GM12878 (cell line): ENCODE results near the gene LTB. TPM values are rescaled to one million over a fixed set of nuclear protein-coding genes. Genes with fewer than 3 reads are reported as not detected.

Experiments used
- ATAC-seq: fragments of 200-7000 bp; cut with Tn5 transposase; 3 replicates; pipeline ENCODE4 v1.9.1; 2020; ENCODE audit warnings: mild to moderate bottlenecking, moderate library complexity
- BruUV-seq: library from RNA; stranded (reverse); fragments of 400-500 nt; replicated peaks from 2 replicates; lab custom pipeline; 2021; lab: Mats Ljungman, UMichigan
- CTCF ChIA-PET: fragments of 300-600 bp; sonication (Branson Sonifier 250); formaldehyde crosslinking; extraction: SDS; loops from one replicate; lab custom pipeline; 2021; ENCODE audit warnings: inconsistent platforms; lab: Yijun Ruan, JAX
- POLR2A ChIA-PET: fragments of 350-600 bp; formaldehyde crosslinking; extraction: SDS; loops from one replicate; lab custom pipeline; 2021; ENCODE audit warnings: inconsistent platforms; lab: Charles Lee
- RAD21 ChIA-PET: fragments of 300-600 bp; sonication (Branson Sonifier 250); formaldehyde crosslinking; loops from one replicate; lab custom pipeline; 2023; ENCODE audit warnings: antibody characterized with exemption; ENCODE audit not compliant: unreplicated experiment; lab: Charles Lee
- SMC1A ChIA-PET: fragments of 300-600 bp; sonication (Branson Sonifier 250); formaldehyde crosslinking; loops from one replicate; lab custom pipeline; 2023; ENCODE audit not compliant: unreplicated experiment, uncharacterized antibody; lab: Charles Lee
- DNase-seq: peaks from one replicate; pipeline ENCODE4 v3.0.0-alpha.2; 2011; ENCODE audit warnings: low read depth, low spot score
- FAIRE-seq: peaks from 3 replicates; lab custom pipeline; 2011; peaks lifted over from hg19 to GRCh38; lab: Jason Lieb, UNC
- H2AFZ ChIP-seq: 2 replicates; pipeline ENCODE4 v1.6.0; 2011; ENCODE audit warnings: low read depth, low read length, control low read depth; ENCODE audit not compliant: control insufficient read depth
- H3K27ac ChIP-seq: 2 replicates; pipeline ENCODE4 v1.5.1; 2011; ENCODE audit warnings: control low read depth; ENCODE audit not compliant: control insufficient read depth, insufficient read depth
- H3K27me3 ChIP-seq, 2 experiments: replicated peaks in 1 of 2; 2 replicates each; pipeline versions ENCODE4 v1.6.0 to v1.6.1; 2011; ENCODE audit warnings: low read length in 1 of 2; ENCODE audit not compliant: control insufficient read depth in 2 of 2, insufficient read depth in 2 of 2
- H3K36me3 ChIP-seq, 2 experiments: 2 replicates each; pipeline ENCODE4 v1.5.1; 2011; ENCODE audit warnings: low read length in 1 of 2; ENCODE audit not compliant: control insufficient read depth in 2 of 2, insufficient read depth in 2 of 2
- H3K4me1 ChIP-seq: 2 replicates; pipeline ENCODE4 v1.6.1; 2011; ENCODE audit warnings: mild to moderate bottlenecking, low read length, moderate library complexity, mixed read lengths; ENCODE audit not compliant: control insufficient read depth, insufficient read depth
- H3K4me2 ChIP-seq: 2 replicates; pipeline ENCODE4 v1.6.0; 2011; ENCODE audit warnings: control low read depth; ENCODE audit not compliant: control insufficient read depth, insufficient read depth
- H3K4me3 ChIP-seq: fragments of 200-600 bp; sonication (generic); 2 replicates; pipeline ENCODE4 v1.5.1; 2016
- H3K79me2 ChIP-seq: 2 replicates; pipeline ENCODE4 v1.6.0; 2011; ENCODE audit warnings: low read length; ENCODE audit not compliant: control insufficient read depth, insufficient read depth
- H3K9ac ChIP-seq: 2 replicates; pipeline ENCODE4 v1.8.0; 2011; ENCODE audit warnings: low read length, control low read depth, mixed read lengths; ENCODE audit not compliant: control insufficient read depth, insufficient read depth
- H3K9me3 ChIP-seq: replicated peaks from 3 replicates; pipeline ENCODE4 v1.5.1; 2011; ENCODE audit warnings: mild to moderate bottlenecking, low read length; ENCODE audit not compliant: control insufficient read depth, insufficient read depth
- H4K20me1 ChIP-seq: 2 replicates; pipeline ENCODE4 v1.6.0; 2011; ENCODE audit not compliant: control insufficient read depth, insufficient read depth
- ASH2L ChIP-seq: fragments of 300-600, 200-600 bp; sonication (generic); IDR thresholded peaks from 2 replicates; pipeline ENCODE4 v1.6.1; 2017; ENCODE audit warnings: low read depth, mild to moderate bottlenecking, borderline replicate concordance
- CBX3 ChIP-seq: fragments of 200-600 bp; sonication (generic); IDR thresholded peaks from 2 replicates; pipeline ENCODE4 v1.6.1; 2016; ENCODE audit warnings: low read depth, borderline replicate concordance
- CREB1 ChIP-seq: IDR thresholded peaks from 2 replicates; pipeline ENCODE4 v1.6.1; 2012; ENCODE audit warnings: low read depth, mild to moderate bottlenecking, inconsistent platforms
- DPF2 ChIP-seq: fragments of 450-650 bp; IDR thresholded peaks from 2 replicates; pipeline ENCODE4 v1.6.1; 2017; ENCODE audit warnings: mild to moderate bottlenecking
- FOS ChIP-seq: IDR thresholded peaks from 3 replicates; pipeline ENCODE4 v1.6.1; 2011; ENCODE audit warnings: borderline replicate concordance; ENCODE audit not compliant: insufficient read length; ENCODE audit errors: extremely low read depth
- HDAC2 ChIP-seq: fragments of 200-600 bp; sonication (generic); IDR thresholded peaks from 2 replicates; pipeline ENCODE4 v1.6.1; 2017
- KAT2A ChIP-seq: conservative IDR thresholded peaks from 2 replicates; pipeline ENCODE4 v1.6.1; 2011; ENCODE audit warnings: low read depth, low read length; ENCODE audit not compliant: control insufficient read depth
- KDM1A ChIP-seq: fragments of 200-600 bp; sonication (generic); IDR thresholded peaks from 2 replicates; pipeline ENCODE4 v1.6.1; 2016; ENCODE audit warnings: borderline replicate concordance
- MEF2A ChIP-seq: IDR thresholded peaks from 2 replicates; pipeline ENCODE4 v1.6.1; 2011; ENCODE audit warnings: low read depth, mild to moderate bottlenecking, low read length, moderate library complexity; ENCODE audit not compliant: insufficient read depth
- MEF2B ChIP-seq: fragments of 450-650 bp; IDR thresholded peaks from 2 replicates; pipeline ENCODE4 v1.6.1; 2018; ENCODE audit warnings: mild to moderate bottlenecking, moderate library complexity; ENCODE audit not compliant: partially characterized antibody, poor library complexity, severe bottlenecking
- NBN ChIP-seq: fragments of 450-650 bp; IDR thresholded peaks from 2 replicates; pipeline ENCODE4 v1.6.1; 2016
- POLR2AphosphoS5 ChIP-seq: IDR thresholded peaks from 2 replicates; pipeline ENCODE4 v1.6.1; 2011; ENCODE audit warnings: mild to moderate bottlenecking, low read length, inconsistent platforms
- POU2F2 ChIP-seq: IDR thresholded peaks from 3 replicates; pipeline ENCODE4 v1.6.1; 2011; ENCODE audit warnings: low read depth, mild to moderate bottlenecking, low read length, borderline replicate concordance
- RELB ChIP-seq: fragments of 450-650 bp; IDR thresholded peaks from 2 replicates; pipeline ENCODE4 v1.6.1; 2017; ENCODE audit warnings: low read depth, mild to moderate bottlenecking, moderate library complexity
- RFX5 ChIP-seq: IDR thresholded peaks from 2 replicates; pipeline ENCODE4 v1.6.1; 2011; ENCODE audit warnings: low read depth, low read length, improper control_type of control experiment
- SMARCA5 ChIP-seq: fragments of 450-650 bp; IDR thresholded peaks from 2 replicates; pipeline ENCODE4 v1.6.1; 2017; ENCODE audit warnings: mild to moderate bottlenecking
- SREBF2 ChIP-seq: IDR thresholded peaks from 2 replicates; pipeline ENCODE4 v1.6.1; 2012; ENCODE audit warnings: mild to moderate bottlenecking, low read length
- STAT3 ChIP-seq: IDR thresholded peaks from 2 replicates; pipeline ENCODE4 v1.6.1; 2011; ENCODE audit warnings: low read depth, low read length, improper control_type of control experiment
- TCF12 ChIP-seq: IDR thresholded peaks from 2 replicates; pipeline ENCODE4 v1.6.1; 2011; ENCODE audit warnings: low read depth, mild to moderate bottlenecking, low read length
- ZNF207 ChIP-seq: fragments of 450-650 bp; IDR thresholded peaks from 2 replicates; pipeline ENCODE4 v1.6.1; 2014; ENCODE audit warnings: antibody characterized with exemption, mild to moderate bottlenecking, borderline replicate concordance
- ZNF622 ChIP-seq: fragments of 450-650 bp; IDR thresholded peaks from 2 replicates; pipeline ENCODE4 v1.6.1; 2017; ENCODE audit warnings: mild to moderate bottlenecking, inconsistent platforms
- ZSCAN29 ChIP-seq: fragments of 450-650 bp; IDR thresholded peaks from 2 replicates; pipeline ENCODE4 v1.6.1; 2017; ENCODE audit warnings: mild to moderate bottlenecking, moderate library complexity
- WGBS: methylation state at CpG from one replicate; pipeline ENCODE4 v1.1.6; 2016; ENCODE audit warnings: low lambda C conversion rate; ENCODE audit not compliant: insufficient replicate concordance, insufficient coverage; ENCODE audit errors: missing lambda C conversion rate; 5-methylcytosine and 5-hydroxymethylcytosine counted together
- in situ Hi-C: fragments of 300-500 bp; cut with MboI; formaldehyde crosslinking; loops from 9 replicates; pipeline ENCODE4 v1.14.3; 2018; ENCODE audit warnings: mixed read lengths
- intact Hi-C: fragments of 100-400 bp; cut with micrococcal nuclease; formaldehyde crosslinking; loops from one replicate; pipeline ENCODE4 v1.14.2; 2022; ENCODE audit not compliant: unreplicated experiment
- polyA plus RNA-seq, 11 experiments: library from polyadenylated mRNA; depleted of rRNA in 4 of 11; unstranded in 6 of 11; stranded (reverse) in 5 of 11; fragments of >200 nt; fragmentation: Nextera tagmentation in 4 of 11; fragmentation: Illumina TruSeq in 1 of 11; extraction: Ambion mirVana in 4 of 11; extraction: Trizol in 1 of 11; gene quantifications; 1 replicate in 1 of 11; 2 replicates in 10 of 11; pipeline versions ENCODE4 v1.2.1 to v1.2.3, GENCODE V29; 2011 to 2016; ENCODE audit warnings: inconsistent platforms in 2 of 11, missing spikeins in 2 of 11, low read depth in 1 of 11
- total RNA-seq, 4 experiments: library from RNA; depleted of rRNA in 3 of 4; stranded (reverse); fragments of >200 nt in 3 of 4; fragmentation: Illumina TruSeq in 1 of 4; extraction: Trizol in 1 of 4; gene quantifications; 2 replicates each; pipeline versions ENCODE4 v1.2.1 to v1.2.3, GENCODE V29; 2013 to 2021
- TF ChIP-seq, protein P1 (sequence below): IDR thresholded peaks from 2 replicates; pipeline ENCODE4 v1.6.1; 2012; ENCODE audit warnings: low read length, inconsistent platforms

The LTB gene
- total and polyA plus RNA-seq, 10 of the 15 experiments (the other 5 are each of a cell fraction or from before 2014, with no cell fraction given) = 0.71 to 74.3 (median 20.0) TPM

DNA sequence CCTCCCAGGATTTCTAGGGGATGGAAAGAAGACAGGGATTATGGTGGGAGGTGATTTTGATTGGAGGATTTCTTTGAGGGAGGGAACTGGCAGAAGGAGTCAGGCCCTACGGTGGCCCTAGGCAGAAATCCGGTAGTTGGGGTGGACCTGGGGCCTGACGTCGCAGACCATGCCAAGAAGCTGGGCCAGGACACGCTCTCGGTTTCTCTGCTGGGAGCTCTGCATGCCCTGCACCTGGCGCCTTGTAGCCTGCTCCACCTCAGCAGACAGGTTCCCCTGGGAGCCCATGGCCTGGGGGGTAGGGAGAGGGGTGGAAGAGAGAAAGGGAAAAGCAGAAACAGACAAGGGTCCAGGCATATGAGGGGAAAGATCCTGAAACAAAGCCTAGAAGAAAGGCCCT, 36.9 kb downstream of the LTB start (continued):
- TF ChIP-seq FOS (no peak), SMARCA5 (no peak), ASH2L (no peak), RELB (no peak), NBN (no peak)

DNA sequence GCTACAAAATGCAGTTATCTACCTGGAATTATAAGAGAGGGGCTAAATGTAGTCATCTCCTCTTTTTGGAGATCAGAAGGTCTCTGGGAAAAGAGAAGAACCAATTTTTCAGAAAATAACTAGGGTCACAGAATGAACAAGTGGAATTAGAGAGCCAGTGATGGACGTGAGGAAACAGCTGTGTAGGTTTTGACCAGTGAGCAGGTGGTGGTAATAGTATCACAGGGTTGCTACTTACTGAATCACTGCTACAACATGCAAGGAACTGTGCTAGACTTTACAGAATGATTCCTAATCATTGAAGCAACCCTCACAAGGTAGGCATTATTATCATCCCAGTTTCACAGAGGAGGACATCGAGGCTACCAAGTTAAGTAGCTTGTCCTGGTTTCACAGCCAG, 37.5 kb downstream of the LTB start:
- H3K27me3 ChIP-seq = no peaks in the 10 kb centered on the region
- no TSS peak for BruUV-seq
- no peaks in the 10 kb centered on the region for H3K9me3 ChIP-seq
- SMC1A ChIA-PET = interaction anchor here (34.7 kb wide), 1 partner anchor 39 kb away, joined by 1989 read pairs; the partner anchor contains the start of genes LST1, LTA, LTB and NCR3
- 48% methylated on average over 2 of the region's 2 CpGs for WGBS
- peaks cover 8% of the 10 kb centered on the region for H4K20me1 ChIP-seq
- H3K9ac ChIP-seq = no peak overlapping the region
- no peak overlapping the region for H3K4me2 ChIP-seq
- H2AFZ ChIP-seq = no peak overlapping the region
- H3K27ac ChIP-seq = no peak overlapping the region
- RAD21 ChIA-PET = interaction anchor here (16.9 kb wide), 1 partner anchor 52 kb away, joined by 668 read pairs; the partner anchor contains the start of gene NCR3
- intact Hi-C loops = loop anchor here (10.0 kb wide), 1 partner anchor 360 kb away; the partner anchor contains the start of gene ZBTB12
- H3K36me3 ChIP-seq = peaks cover 3 to 5% of the 10 kb centered on the region in 2 experiments
- in situ Hi-C loops = loop anchor here (5.0 to 10.0 kb wide), 3 partner anchors 52 to 290 kb away; no protein-coding TSS in a partner anchor
- ATAC-seq = no peak
- H3K79me2 ChIP-seq = peaks cover 46% of the 10 kb centered on the region
- peaks cover 12% of the 10 kb centered on the region; the same call in 1 of the 2 replicates for H3K4me1 ChIP-seq
- CTCF ChIA-PET = interaction anchor here (0.8 to 34.8 kb wide), 2 partner anchors 43 to 194 kb away, joined by 3 to 2098 read pairs; partner anchors contain the start of genes LST1, LTB, NCR3 and TNF
- no peak for DNase-seq
- no peak for FAIRE-seq
- POLR2A ChIA-PET = interaction anchor here (0.6 kb wide), 1 partner anchor 65 kb away, joined by 3 read pairs; no protein-coding TSS in a partner anchor
- H3K4me3 ChIP-seq = no peak overlapping the region
- TF ChIP-seq TCF12 (no peak), DPF2 (no peak), CBX3 (no peak), POLR2AphosphoS5 (no peak), CREB1 (no peak), SREBF2 (no peak), STAT3 (no peak), HDAC2 (no peak), MEF2B (no peak), ZNF622 (no peak), KAT2A (no peak), RFX5 (no peak), POU2F2 (no peak), ZSCAN29 (no peak), MEF2A (no peak), ZNF207 (no peak), KDM1A (no peak)
- TF ChIP-seq, protein P1, sequence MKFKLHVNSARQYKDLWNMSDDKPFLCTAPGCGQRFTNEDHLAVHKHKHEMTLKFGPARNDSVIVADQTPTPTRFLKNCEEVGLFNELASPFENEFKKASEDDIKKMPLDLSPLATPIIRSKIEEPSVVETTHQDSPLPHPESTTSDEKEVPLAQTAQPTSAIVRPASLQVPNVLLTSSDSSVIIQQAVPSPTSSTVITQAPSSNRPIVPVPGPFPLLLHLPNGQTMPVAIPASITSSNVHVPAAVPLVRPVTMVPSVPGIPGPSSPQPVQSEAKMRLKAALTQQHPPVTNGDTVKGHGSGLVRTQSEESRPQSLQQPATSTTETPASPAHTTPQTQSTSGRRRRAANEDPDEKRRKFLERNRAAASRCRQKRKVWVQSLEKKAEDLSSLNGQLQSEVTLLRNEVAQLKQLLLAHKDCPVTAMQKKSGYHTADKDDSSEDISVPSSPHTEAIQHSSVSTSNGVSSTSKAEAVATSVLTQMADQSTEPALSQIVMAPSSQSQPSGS = no peak
